NCI-H460 (cell line): ENCODE results near the gene FBLIM1. TPM values are rescaled to one million over a fixed set of nuclear protein-coding genes. Genes with fewer than 3 reads are reported as not detected.

Source experiments
- DNase-seq: peaks from one replicate; pipeline ENCODE4 v3.0.0-alpha.2; 2016; ENCODE audit warnings: low read depth; ENCODE audit errors: extremely low read depth
- total RNA-seq: library from RNA; depleted of rRNA; stranded (reverse); fragments of >200 nt; shearing (Covaris generic); gene quantifications from 2 replicates; pipeline ENCODE4 v1.2.3, GENCODE V29; 2014

Gene FBLIM1
- total RNA-seq, 1 experiment from 2014 or later = 4.1 TPM

- no peak for DNase-seq
Measured at GRCh38 chr1:15765495-15766194, 7.0 kb downstream of the FBLIM1 start.

- DNase-seq = no peak
Measured at GRCh38 chr1:15767941-15768340, 9.3 kb downstream of the FBLIM1 start.

GRCh38 chr1:15768388-15768787, 9.8 kb downstream of the FBLIM1 start:
- DNase-seq = no peak

DNA sequence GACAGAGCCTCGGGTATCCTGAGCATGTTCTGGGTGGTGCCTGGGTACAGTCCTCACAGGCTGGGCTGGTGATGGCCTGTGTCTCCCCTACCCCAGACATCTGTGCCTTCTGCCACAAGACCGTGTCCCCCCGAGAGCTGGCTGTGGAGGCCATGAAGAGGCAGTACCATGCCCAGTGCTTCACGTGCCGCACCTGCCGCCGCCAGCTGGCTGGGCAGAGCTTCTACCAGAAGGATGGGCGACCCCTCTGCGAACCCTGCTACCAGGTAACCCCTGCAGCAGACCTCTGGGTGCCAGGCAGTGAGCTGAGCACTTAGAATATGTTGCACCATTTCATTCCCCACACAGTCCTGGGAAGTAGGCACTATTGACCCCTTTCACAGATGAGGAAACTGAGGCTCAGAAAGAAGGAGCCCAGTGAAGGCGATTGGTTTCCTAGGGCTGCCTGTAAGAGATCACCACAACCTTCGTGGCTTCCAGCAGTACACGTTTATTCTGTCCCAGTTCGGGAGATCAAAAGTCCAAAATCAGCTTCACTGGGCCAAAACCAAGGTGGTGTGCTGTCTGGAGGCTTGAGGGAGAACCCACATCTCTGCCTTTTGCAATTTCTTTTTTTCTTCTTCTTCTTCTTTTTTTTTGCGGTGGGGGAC, 11.8 kb downstream of the FBLIM1 start:
- no peak for DNase-seq

GRCh38 chr1:15771836-15772515, 13.4 kb downstream of the FBLIM1 start:
- DNase-seq = no peak

GRCh38 chr1:15775706-15776105, 17.1 kb downstream of the FBLIM1 start:
- no peak for DNase-seq

DNA sequence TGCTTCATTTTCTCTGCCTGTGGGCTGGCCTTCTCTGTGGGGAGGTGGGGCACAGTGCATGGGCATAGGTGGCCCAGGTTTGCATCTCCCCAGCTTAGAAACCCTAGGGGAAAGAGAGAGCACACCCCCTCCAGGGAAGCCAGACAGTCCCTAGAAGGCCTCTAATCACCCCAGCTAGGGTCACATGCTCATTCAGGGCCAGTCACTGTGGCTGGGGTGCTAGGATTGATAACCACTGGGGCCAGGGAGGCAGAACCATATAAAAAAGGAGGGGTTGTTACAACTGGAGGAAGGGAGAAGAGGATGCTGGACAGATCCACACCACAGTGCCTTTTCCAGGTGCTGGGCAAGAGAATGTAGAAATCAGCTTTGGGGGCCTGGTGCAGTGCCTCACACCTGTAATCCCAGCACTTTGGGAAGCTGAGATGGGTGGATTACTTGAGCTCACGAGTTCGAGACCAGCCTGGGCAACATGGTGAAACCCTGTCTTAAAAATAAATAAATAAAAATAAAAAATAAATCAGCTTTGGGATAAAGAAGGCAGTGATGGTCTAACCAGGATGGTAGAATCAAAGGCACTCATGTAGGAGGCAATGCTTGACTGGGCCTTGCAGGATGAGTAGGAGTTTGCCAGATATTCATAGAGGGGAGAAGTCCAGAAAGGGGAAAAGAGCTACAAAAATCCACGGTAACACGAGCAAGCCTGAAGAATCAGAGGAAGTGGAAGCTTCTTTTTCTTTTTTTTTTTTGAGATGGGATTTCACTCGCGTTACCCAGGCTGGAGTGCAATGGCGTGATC, 19.5 kb downstream of the FBLIM1 start:
- no peak for DNase-seq

DNA sequence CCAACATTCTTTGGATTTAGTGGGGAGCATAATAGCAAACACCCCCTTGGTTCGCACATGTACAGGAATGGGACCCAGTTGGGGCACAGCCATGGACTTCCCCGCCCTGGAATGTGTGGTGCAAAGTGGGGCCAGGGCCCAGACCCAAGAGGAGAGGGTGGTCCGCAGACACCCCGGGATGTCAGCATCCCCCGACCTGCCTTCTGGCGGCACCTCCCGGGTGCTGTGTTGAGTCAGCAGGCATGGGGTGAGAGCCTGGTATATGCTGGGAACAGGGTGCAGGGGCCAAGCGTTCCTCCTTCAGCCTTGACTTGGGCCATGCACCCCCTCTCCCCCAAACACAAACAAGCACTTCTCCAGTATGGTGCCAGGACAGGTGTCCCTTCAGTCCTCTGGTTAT, 27.1 kb downstream of the FBLIM1 start:
- DNase-seq = no peak

- no peak for DNase-seq
Measured at GRCh38 chr1:15786581-15786980, 28.0 kb downstream of the FBLIM1 start.

- DNase-seq = no peak
Measured at GRCh38 chr1:15788624-15789301, 30.2 kb downstream of the FBLIM1 start.

- no peak for DNase-seq
Measured at GRCh38 chr1:15796086-15796462, 37.5 kb downstream of the FBLIM1 start.

GRCh38 chr1:15797614-15798390, 39.2 kb downstream of the FBLIM1 start:
- DNase-seq = peak; percentile 79

GRCh38 chr1:15799004-15799867, 40.6 kb downstream of the FBLIM1 start:
- peak; percentile 89 for DNase-seq

GRCh38 chr1:15799928-15800835, 41.6 kb downstream of the FBLIM1 start:
- peak; percentile 82 for DNase-seq

- DNase-seq = no peak
Measured at GRCh38 chr1:15802234-15802965, 43.8 kb downstream of the FBLIM1 start.

- DNase-seq = no peak
Measured at GRCh38 chr1:15803380-15803779, 44.8 kb downstream of the FBLIM1 start.

DNA sequence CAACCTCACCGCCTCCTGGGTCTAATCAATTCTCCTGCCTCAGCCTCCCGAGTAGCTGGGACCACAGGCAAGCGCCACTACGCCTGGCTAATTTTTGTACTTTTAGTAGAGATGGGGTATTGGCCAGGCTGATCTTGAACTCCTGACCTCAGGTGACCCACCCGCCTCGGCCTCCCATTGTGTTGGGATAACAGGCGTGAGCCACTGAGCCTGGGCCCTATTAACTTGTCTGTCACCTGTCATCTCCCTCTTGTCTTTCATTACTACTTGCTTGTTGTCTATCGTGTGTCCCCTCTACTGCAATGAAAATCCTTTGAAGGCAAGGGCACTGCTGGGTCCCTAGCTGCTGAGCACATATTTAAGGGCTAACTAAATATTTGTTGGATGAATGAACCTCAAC, 45.5 kb downstream of the FBLIM1 start:
- no peak for DNase-seq
